H1 (cell line): ENCODE measurements around the gene TEX54. TPM values are rescaled to one million over a fixed set of nuclear protein-coding genes. Genes with fewer than 3 reads are reported as not detected.
A peak's percentile ranks its signal among the peaks of the same experiment; 100 is the strongest.

Source experiments
- CTCF ChIA-PET: fragments of 300-600 bp; sonication (Branson Sonifier 250); formaldehyde crosslinking; loops from one replicate; lab custom pipeline; 2021; ENCODE audit not compliant: partially characterized antibody; lab: Charles Lee
- POLR2A ChIA-PET: fragments of 300-600 bp; sonication (Branson Sonifier 250); formaldehyde crosslinking; loops from one replicate; lab custom pipeline; 2021; ENCODE audit warnings: inconsistent platforms; ENCODE audit not compliant: partially characterized antibody; lab: Charles Lee
- DNase-seq, 2 experiments: peaks; one replicate each; pipeline versions ENCODE4 v3.0.0 to v3.0.0-alpha.2; 2010 to 2022; ENCODE audit warnings: low spot score in 2 of 2, low read depth in 1 of 2, mixed read lengths in 1 of 2
- FAIRE-seq: peaks from 2 replicates; lab custom pipeline; 2011; peaks lifted over from hg19 to GRCh38; lab: Jason Lieb, UNC
- H2AFZ ChIP-seq: 2 replicates; pipeline ENCODE4 v1.8.1; 2012; ENCODE audit warnings: low read length, inconsistent platforms
- H2AK5ac ChIP-seq: 2 replicates; pipeline ENCODE4 v1.6.1; 2013; ENCODE audit warnings: low read depth, low read length
- H2BK120ac ChIP-seq: replicated peaks from 2 replicates; pipeline ENCODE3; 2013; ENCODE audit warnings: low read depth, low read length, inconsistent platforms
- H2BK12ac ChIP-seq: 2 replicates; pipeline ENCODE4 v1.6.1; 2013; ENCODE audit warnings: low read depth, low read length
- H2BK15ac ChIP-seq: 2 replicates; pipeline ENCODE4 v1.6.1; 2013; ENCODE audit warnings: low read length
- H2BK20ac ChIP-seq: 2 replicates; pipeline ENCODE4 v1.6.1; 2013; ENCODE audit warnings: low read length
- H2BK5ac ChIP-seq: 2 replicates; pipeline ENCODE4 v1.6.1; 2013; ENCODE audit warnings: low read depth, low read length
- H3K14ac ChIP-seq: 2 replicates; pipeline ENCODE4 v1.6.1; 2013; ENCODE audit warnings: inconsistent platforms; ENCODE audit not compliant: insufficient read length
- H3K18ac ChIP-seq: 2 replicates; pipeline ENCODE4 v1.6.1; 2013; ENCODE audit warnings: low read length; ENCODE audit errors: extremely low read depth
- H3K23ac ChIP-seq: 2 replicates; pipeline ENCODE4 v1.6.1; 2013; ENCODE audit warnings: inconsistent platforms; ENCODE audit not compliant: insufficient read length
- H3K23me2 ChIP-seq: 2 replicates; pipeline ENCODE4 v1.6.1; 2013; ENCODE audit warnings: low read depth, low read length
- H3K27ac ChIP-seq: 2 replicates; pipeline ENCODE4 v1.6.1; 2011; ENCODE audit warnings: low read depth, low read length, inconsistent platforms
- H3K27me3 ChIP-seq, 4 experiments: replicated peaks in 1 of 4; 1 replicate in 1 of 4; 2 replicates in 3 of 4; pipeline versions ENCODE4 v1.6.1 to v1.8.1; 2011 to 2013; ENCODE audit warnings: low read length in 3 of 4, mild to moderate bottlenecking in 3 of 4, inconsistent platforms in 2 of 4, mixed read lengths in 2 of 4, moderate library complexity in 1 of 4; ENCODE audit not compliant: control insufficient read depth in 3 of 4, insufficient read depth in 3 of 4; ENCODE audit errors: extremely low read depth in 1 of 4
- H3K36me3 ChIP-seq, 4 experiments: 2 replicates each; pipeline versions ENCODE4 v1.6.1 to v1.8.1; 2011 to 2013; ENCODE audit warnings: mild to moderate bottlenecking in 4 of 4, low read length in 3 of 4, moderate library complexity in 2 of 4, control low read depth in 1 of 4, inconsistent platforms in 1 of 4; ENCODE audit not compliant: insufficient read depth in 4 of 4, control insufficient read depth in 2 of 4
- H3K4ac ChIP-seq: replicated peaks from 2 replicates; pipeline ENCODE3; 2013; ENCODE audit warnings: low read length, low read depth, mixed read lengths, inconsistent platforms; ENCODE audit not compliant: insufficient read length
- H3K4me1 ChIP-seq, 4 experiments: replicated peaks in 1 of 4; 1 replicate in 1 of 4; 2 replicates in 3 of 4; pipeline versions ENCODE4 v1.6.1 to v1.8.1; 2011 to 2013; ENCODE audit warnings: low read length in 3 of 4, inconsistent platforms in 2 of 4, mixed read lengths in 1 of 4; ENCODE audit not compliant: insufficient read depth in 4 of 4, control insufficient read depth in 3 of 4
- H3K4me2 ChIP-seq, 2 experiments: 2 replicates each; pipeline versions ENCODE4 v1.6.1 to v1.8.1; 2011 to 2013; ENCODE audit warnings: low read depth in 2 of 2, low read length in 2 of 2, control low read depth in 1 of 2, inconsistent platforms in 1 of 2, mild to moderate bottlenecking in 1 of 2; ENCODE audit not compliant: insufficient read depth in 1 of 2
- H3K4me3 ChIP-seq, 4 experiments: fragments of 200-600, 300-600 bp in 1 of 4; sonication (generic), shearing (Covaris generic), sonication (Bioruptor Twin) in 1 of 4; 2 replicates each; pipeline versions ENCODE4 v1.5.1 to v1.8.1; 2011 to 2016; ENCODE audit warnings: low read length in 4 of 4, low read depth in 3 of 4, control low read depth in 2 of 4, inconsistent platforms in 2 of 4, mild to moderate bottlenecking in 2 of 4, mixed read lengths in 1 of 4, moderate library complexity in 1 of 4; ENCODE audit not compliant: insufficient read depth in 2 of 4; ENCODE audit errors: extremely low read depth in 1 of 4
- H3K56ac ChIP-seq: replicated peaks from 2 replicates; pipeline ENCODE3; 2013; ENCODE audit warnings: low read depth, mild to moderate bottlenecking, mixed read lengths, low read length, inconsistent platforms; ENCODE audit not compliant: insufficient read length
- H3K79me1 ChIP-seq: 2 replicates; pipeline ENCODE4 v1.6.1; 2013; ENCODE audit warnings: low read depth, low read length, control low read depth
- H3K79me2 ChIP-seq, 2 experiments: 2 replicates each; pipeline versions ENCODE4 v1.6.1 to v1.8.1; 2012 to 2013; ENCODE audit warnings: low read length in 2 of 2, mild to moderate bottlenecking in 2 of 2, inconsistent platforms in 1 of 2; ENCODE audit not compliant: insufficient read depth in 2 of 2, control insufficient read depth in 1 of 2
- H3K9ac ChIP-seq, 4 experiments: replicated peaks in 1 of 4; 1 replicate in 1 of 4; 2 replicates in 3 of 4; pipeline versions ENCODE4 v1.6.1 to v1.8.1; 2011 to 2013; ENCODE audit warnings: low read depth in 3 of 4, low read length in 3 of 4, control low read depth in 2 of 4, mild to moderate bottlenecking in 2 of 4, moderate library complexity in 2 of 4, inconsistent platforms in 1 of 4; ENCODE audit errors: extremely low read depth in 1 of 4
- H3K9me3 ChIP-seq, 2 experiments: 2 replicates each; pipeline versions ENCODE4 v1.6.1 to v1.8.1; 2012 to 2013; ENCODE audit warnings: mild to moderate bottlenecking in 2 of 2, moderate library complexity in 2 of 2, control low read depth in 1 of 2, inconsistent platforms in 1 of 2, low read depth in 1 of 2, low read length in 1 of 2, mixed read lengths in 1 of 2; ENCODE audit not compliant: insufficient read depth in 2 of 2
- H4K20me1 ChIP-seq, 2 experiments: replicated peaks in 1 of 2; 2 replicates each; pipeline versions ENCODE3 to v1.8.1; 2011 to 2013; ENCODE audit warnings: inconsistent platforms in 2 of 2, low read length in 2 of 2, mild to moderate bottlenecking in 1 of 2; ENCODE audit not compliant: insufficient read depth in 2 of 2, control insufficient read depth in 1 of 2
- H4K5ac ChIP-seq: 2 replicates; pipeline ENCODE4 v1.6.1; 2013; ENCODE audit warnings: low read length, low read depth, mixed read lengths, inconsistent platforms; ENCODE audit not compliant: insufficient read length
- H4K8ac ChIP-seq: 2 replicates; pipeline ENCODE4 v1.8.0; 2013; ENCODE audit warnings: mild to moderate bottlenecking, moderate library complexity, low read length, inconsistent platforms; ENCODE audit not compliant: insufficient read depth; ENCODE audit errors: extremely low read depth
- H4K91ac ChIP-seq: replicated peaks from 2 replicates; pipeline ENCODE3; 2013; ENCODE audit warnings: low read length, mixed read lengths, inconsistent platforms; ENCODE audit not compliant: insufficient read length
- ASH2L ChIP-seq: fragments of 200-600, 300-600 bp; sonication (generic); IDR thresholded peaks from one replicate; pipeline ENCODE4 v1.7.1; 2017; ENCODE audit warnings: low read length
- CTBP2 ChIP-seq: IDR thresholded peaks from 2 replicates; pipeline ENCODE4 v1.7.0; 2011; ENCODE audit warnings: borderline replicate concordance, mild to moderate bottlenecking, moderate library complexity, mixed read lengths, low read length; ENCODE audit not compliant: insufficient read depth, insufficient read length
- E2F6 ChIP-seq: IDR thresholded peaks from 2 replicates; pipeline ENCODE4 v1.6.1; 2012; ENCODE audit warnings: inconsistent platforms
- MAFK ChIP-seq: IDR thresholded peaks from 2 replicates; pipeline ENCODE4 v1.6.1; 2012; ENCODE audit warnings: low read depth, mild to moderate bottlenecking, improper control_type of control experiment, low read length
- PHF8 ChIP-seq: fragments of 200-600 bp; sonication (generic); conservative IDR thresholded peaks from 2 replicates; pipeline ENCODE4 v1.7.1; 2012; ENCODE audit warnings: low read depth, mild to moderate bottlenecking, inconsistent platforms, low read length, moderate library complexity
- POLR2AphosphoS5 ChIP-seq: IDR thresholded peaks from 2 replicates; pipeline ENCODE4 v1.6.1; 2011; ENCODE audit warnings: low read depth, low read length
- SIN3A ChIP-seq, 2 experiments: IDR thresholded peaks in 1 of 2; conservative IDR thresholded peaks in 1 of 2; 2 replicates each; pipeline ENCODE4 v1.6.1; 2011 to 2012; ENCODE audit warnings: low read length in 2 of 2, improper control_type of control experiment in 1 of 2, low read depth in 1 of 2, mild to moderate bottlenecking in 1 of 2
- SP4 ChIP-seq: IDR thresholded peaks from 2 replicates; pipeline ENCODE4 v1.6.1; 2012; ENCODE audit warnings: low read length, inconsistent platforms
- TAF7 ChIP-seq: optimal IDR thresholded peaks from 2 replicates; pipeline ENCODE3; 2011; ENCODE audit warnings: low read depth, mild to moderate bottlenecking, inconsistent platforms, low read length, moderate library complexity, borderline replicate concordance
- TEAD4 ChIP-seq: IDR thresholded peaks from 2 replicates; pipeline ENCODE4 v1.6.1; 2012; ENCODE audit warnings: low read depth, low read length, inconsistent platforms, mixed read lengths
- YY1 ChIP-seq: IDR thresholded peaks from 2 replicates; pipeline ENCODE4 v1.6.1; 2011; ENCODE audit warnings: low read depth, mild to moderate bottlenecking, low read length
- WGBS, 2 experiments: shearing (Covaris generic) in 1 of 2; methylation state at CpG; one replicate each; pipeline versions ENCODE4 v1.1.6 to v1.1.7; 2013 to 2015; ENCODE audit warnings: low lambda C conversion rate in 2 of 2, mixed read lengths in 2 of 2, inconsistent platforms in 1 of 2, low coverage in 1 of 2, missing lambda C conversion rate in 1 of 2; ENCODE audit not compliant: insufficient replicate concordance in 2 of 2, insufficient coverage in 1 of 2, insufficient read length in 1 of 2; ENCODE audit errors: extremely low coverage in 1 of 2, missing lambda C conversion rate in 1 of 2; 5-methylcytosine and 5-hydroxymethylcytosine counted together
- polyA plus RNA-seq, 7 experiments: library from polyadenylated mRNA; depleted of rRNA in 3 of 7; stranded (reverse) in 5 of 7; unstranded in 2 of 7; fragments of >200 nt in 5 of 7; fragments of 200-250 nt in 2 of 7; gene quantifications; 1 replicate in 5 of 7; 2 replicates in 1 of 7; 4 replicates in 1 of 7; pipeline versions ENCODE4 v1.2.1 to v1.2.3, GENCODE V29; 2011 to 2013; ENCODE audit warnings: missing spikeins in 2 of 7, mixed read lengths in 2 of 7
- total RNA-seq: library from RNA; stranded (reverse); fragmentation: NEBNext Ultra II Directional; extraction: Animal tissue kit (Norgen Biotek cat#: 25700); gene quantifications from 2 replicates; pipeline ENCODE4 v1.2.1, GENCODE V29; 2021

TEX54 gene
- total and polyA plus RNA-seq, 2 of the 8 experiments (the other 6 are each of a cell fraction or from before 2014, with no cell fraction given), result 1.2 TPM; not detected in 1

DNA sequence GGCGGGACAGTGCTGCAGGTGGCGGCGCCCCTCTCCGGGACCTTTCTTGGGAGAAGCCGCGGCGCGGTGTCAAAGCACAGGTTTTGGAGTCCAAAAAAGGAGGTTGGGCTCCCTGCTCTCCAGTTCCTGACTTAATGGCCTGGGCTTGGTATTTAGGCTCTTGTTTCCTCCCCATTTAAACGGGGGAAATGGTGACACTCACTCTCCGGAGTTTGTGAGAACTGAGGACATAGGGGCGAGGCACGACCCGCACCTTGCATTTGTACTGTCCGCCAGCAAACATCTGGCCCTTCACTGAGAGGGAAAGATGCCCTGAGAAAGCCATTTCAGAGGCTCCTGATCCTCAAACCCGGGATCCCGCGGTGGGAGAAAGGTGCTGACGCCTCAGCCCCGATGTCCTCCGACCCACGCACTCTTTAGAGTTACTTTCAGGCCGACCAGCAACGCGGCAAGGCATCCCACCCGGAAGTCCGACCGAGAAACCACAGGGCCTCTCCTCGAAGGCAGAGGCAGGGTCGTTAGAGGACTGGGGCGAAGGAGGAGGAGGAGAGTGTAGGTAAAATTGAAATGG lies 9.6 kb upstream of the TEX54 start:
- no peak overlapping the region for H2AFZ ChIP-seq

More for the DNA sequence above, 9.6 kb upstream of the TEX54 start:
- Histone ChIP-seq H3K27me3 (no peaks in the 10 kb centered on the region), H3K18ac (peak overlapping the region; percentile 86), H2BK5ac (peak overlapping the region; percentile 90), H3K4me1 (peaks cover 0 to 5% (median 1%) of the 10 kb centered on the region in 4 experiments; a peak in 2 of 7 replicates), H3K79me1 (peaks cover 3% of the 10 kb centered on the region; the same call in 1 of the 2 replicates), H4K20me1 (peaks cover 0 to 2% of the 10 kb centered on the region in 2 experiments), H3K9ac (peak overlapping the region; percentile 9 to 88 (median 60)), H3K79me2 (peaks cover 0 to 20% of the 10 kb centered on the region in 2 experiments; a peak in 2 of 4 replicates), H2BK12ac (peak overlapping the region; percentile 82), H2BK120ac (peak overlapping the region; percentile 6), H3K4ac (peak overlapping the region; percentile 58), H4K91ac (peak overlapping the region; percentile 38), H3K36me3 (peaks cover 0 to 6% (median 0%) of the 10 kb centered on the region in 4 experiments; a peak in 3 of 8 replicates), H3K9me3 (no peaks in the 10 kb centered on the region), H3K4me3 (peak overlapping the region; percentile 40 to 69 (median 52)), H4K5ac (peak overlapping the region; percentile 70), H3K23me2 (peaks cover 20% of the 10 kb centered on the region), H3K14ac (no peak overlapping the region), H4K8ac (peak overlapping the region; percentile 87; the same call in 1 of the 2 replicates), H2BK15ac (no peak overlapping the region; the same call in 1 of the 2 replicates), H2AK5ac (no peak overlapping the region), H3K4me2 (peak overlapping the region; percentile 77 to 99), H2BK20ac (0 out of 2 replicates have a peak overlapping the region, but pooled peaks have one; percentile 15), H3K27ac (peak overlapping the region; percentile 95), H3K23ac (no peak overlapping the region), H3K56ac (peak overlapping the region; percentile 92)
- ChIA-PET POLR2A (interaction anchor here (1.0 to 20.0 kb wide), 19 partner anchors 10 to 251 kb away, joined by 3 to 2104 read pairs (median 25); partner anchors contain the start of genes BSCL2, C11orf98, CSKMT and GNG3), CTCF (interaction anchor here (0.7 to 1.4 kb wide), 2 partner anchors 9 to 31 kb away, joined by 3 read pairs; no protein-coding TSS in a partner anchor)
- no peak for FAIRE-seq
- peak; percentile 60; the same call in 1 of the 2 replicates for TF ChIP-seq POLR2AphosphoS5
- peak; percentile 60; the same call in 1 of the 2 replicates for TF ChIP-seq PHF8
- TF ChIP-seq SIN3A (conservative IDR thresholded peaks at IDR 0.05 in 1 of 2, IDR thresholded peaks at IDR 0.05 in 1 of 2; ENCODE audit: low read depth in 1 of 2, low read length in 2 of 2), result no peak
- TF ChIP-seq ASH2L, result peak; percentile 67
- no peak for TF ChIP-seq SP4
- no peak for TF ChIP-seq CTBP2
- peak; percentile 30 for TF ChIP-seq E2F6
- peak; percentile 23 for TF ChIP-seq TAF7
- peak; percentile 70; the same call in 1 of the 2 replicates for TF ChIP-seq YY1
- 0 out of 2 replicates have a peak, but pooled peaks have one; percentile 13 for TF ChIP-seq TEAD4
- TF ChIP-seq MAFK, result no peak
- DNase-seq, result peak in 1 of 2 experiments; percentile 88
- 6% methylated on average over 28 of the region's 30 CpGs; no CpG with 5 or more reads in 1 of the 2 experiments for WGBS, 2 experiments
